ENCODE data around the gene MIER3. TPM values are rescaled to one million over a fixed set of nuclear protein-coding genes. Genes with fewer than 3 reads are reported as not detected.

The MIER3 gene
- polyA plus RNA-seq, 1 donor from 2014 or later = 51.8 TPM

DNA sequence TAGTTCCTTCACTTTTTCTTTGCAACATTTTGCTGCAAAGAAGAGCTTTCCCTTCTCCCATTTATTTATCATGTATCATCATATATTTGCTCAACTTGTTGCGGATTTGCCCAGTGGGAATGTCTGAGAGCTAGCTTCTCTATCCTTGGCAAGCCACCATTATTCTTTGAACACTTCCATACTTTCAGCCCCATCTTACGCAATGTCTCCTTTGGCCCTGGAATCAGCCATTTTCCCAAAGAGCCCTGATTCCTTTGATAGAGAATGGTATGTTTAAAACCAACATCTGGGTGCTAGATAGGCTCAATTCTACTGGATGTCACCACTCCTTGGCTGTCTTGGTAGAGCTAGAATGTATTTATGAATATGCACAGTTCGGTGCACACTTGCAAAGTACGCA, 55.2 kb downstream of the MIER3 start:
- no peak for TF ChIP-seq SMC3 (conservative IDR thresholded peaks at IDR 0.05; ENCODE audit: poor library complexity)
- no peak for TF ChIP-seq RAD21 (conservative IDR thresholded peaks at IDR 0.05)
- Histone ChIP-seq H3K27me3 (ENCODE audit: insufficient read depth, low read depth, low read length) (no peaks in the 10 kb centered on the region), H3K36me3 (ENCODE audit: insufficient read depth, low read length) (peaks cover 13% of the 10 kb centered on the region), H3K27ac (ENCODE audit: low read length) (no peak overlapping the region), H3K79me2 (replicated peaks; ENCODE audit: insufficient read depth, low read length) (no peaks in the 10 kb centered on the region), H2AFZ (ENCODE audit: low read depth, low read length) (no peak overlapping the region), H3K4me3 (ENCODE audit: low read length) (no peak overlapping the region), H3K9ac (ENCODE audit: low read length) (no peak overlapping the region), H4K20me1 (ENCODE audit: insufficient read depth) (no peaks in the 10 kb centered on the region), H3K9me3 (ENCODE audit: low read length) (no peaks in the 10 kb centered on the region), H3K9me2 (ENCODE audit: insufficient read depth, low read length) (no peaks in the 10 kb centered on the region), H3K4me2 (ENCODE audit: low read length) (no peak overlapping the region), H3F3A (ENCODE audit: insufficient read depth, low read length, poor library complexity, severe bottlenecking) (no peaks in the 10 kb centered on the region)

DNA sequence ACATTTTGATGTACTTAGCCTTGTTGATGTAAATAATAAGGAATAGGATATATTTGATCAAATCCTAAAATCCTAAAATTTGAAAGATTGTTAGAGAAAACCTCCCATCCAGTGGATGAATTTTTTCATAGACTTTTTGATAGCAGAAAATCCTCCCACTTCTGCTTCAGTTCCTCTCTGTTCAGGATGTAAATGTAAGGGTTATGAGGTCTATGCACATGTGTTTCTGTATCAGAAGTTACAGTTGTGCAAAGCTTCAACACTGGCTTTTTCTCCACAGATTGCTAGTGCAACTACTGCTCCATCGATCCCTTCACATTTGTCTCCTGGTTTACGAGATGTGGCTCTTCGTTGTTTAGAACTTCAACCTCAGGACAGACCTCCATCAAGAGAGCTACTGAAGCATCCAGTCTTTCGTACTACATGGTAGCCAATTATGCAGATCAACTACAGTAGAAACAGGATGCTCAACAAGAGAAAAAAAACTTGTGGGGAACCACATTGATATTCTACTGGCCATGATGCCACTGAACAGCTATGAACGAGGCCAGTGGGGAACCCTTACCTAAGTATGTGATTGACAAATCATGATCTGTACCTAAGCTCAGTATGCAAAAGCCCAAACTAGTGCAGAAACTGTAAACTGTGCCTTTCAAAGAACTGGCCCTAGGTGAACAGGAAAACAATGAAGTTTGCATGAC, 58.5 kb downstream of the MIER3 start:
- Histone ChIP-seq H3K36me3 (ENCODE audit: insufficient read depth, low read length) (peaks cover 13% of the 10 kb centered on the region), H3K9me3 (ENCODE audit: low read length) (no peaks in the 10 kb centered on the region), H3K27me3 (ENCODE audit: insufficient read depth, low read depth, low read length) (no peaks in the 10 kb centered on the region), H3K9ac (ENCODE audit: low read length) (no peak overlapping the region), H3K9me2 (ENCODE audit: insufficient read depth, low read length) (no peaks in the 10 kb centered on the region), H3F3A (ENCODE audit: insufficient read depth, low read length, poor library complexity, severe bottlenecking) (no peaks in the 10 kb centered on the region), H2AFZ (ENCODE audit: low read depth, low read length) (no peak overlapping the region), H4K20me1 (ENCODE audit: insufficient read depth) (no peaks in the 10 kb centered on the region), H3K79me2 (replicated peaks; ENCODE audit: insufficient read depth, low read length) (no peaks in the 10 kb centered on the region), H3K4me2 (ENCODE audit: low read length) (no peak overlapping the region), H3K4me3 (ENCODE audit: low read length) (no peak overlapping the region), H3K27ac (ENCODE audit: low read length) (no peak overlapping the region)
- TF ChIP-seq EP300 (conservative IDR thresholded peaks at IDR 0.05; ENCODE audit: poor library complexity, severe bottlenecking) = no peak
- no peak for TF ChIP-seq POLR2AphosphoS5 (IDR thresholded peaks at IDR 0.05)
- TF ChIP-seq MXI1 (conservative IDR thresholded peaks at IDR 0.05; ENCODE audit: poor library complexity, severe bottlenecking) = no peak
- no peak for TF ChIP-seq RAD21 (conservative IDR thresholded peaks at IDR 0.05)
- TF ChIP-seq SMC3 (conservative IDR thresholded peaks at IDR 0.05; ENCODE audit: poor library complexity) = no peak
- TF ChIP-seq TAF1 (IDR thresholded peaks at IDR 0.05; ENCODE audit: low read depth) = no peak
- TF ChIP-seq, protein P1, sequence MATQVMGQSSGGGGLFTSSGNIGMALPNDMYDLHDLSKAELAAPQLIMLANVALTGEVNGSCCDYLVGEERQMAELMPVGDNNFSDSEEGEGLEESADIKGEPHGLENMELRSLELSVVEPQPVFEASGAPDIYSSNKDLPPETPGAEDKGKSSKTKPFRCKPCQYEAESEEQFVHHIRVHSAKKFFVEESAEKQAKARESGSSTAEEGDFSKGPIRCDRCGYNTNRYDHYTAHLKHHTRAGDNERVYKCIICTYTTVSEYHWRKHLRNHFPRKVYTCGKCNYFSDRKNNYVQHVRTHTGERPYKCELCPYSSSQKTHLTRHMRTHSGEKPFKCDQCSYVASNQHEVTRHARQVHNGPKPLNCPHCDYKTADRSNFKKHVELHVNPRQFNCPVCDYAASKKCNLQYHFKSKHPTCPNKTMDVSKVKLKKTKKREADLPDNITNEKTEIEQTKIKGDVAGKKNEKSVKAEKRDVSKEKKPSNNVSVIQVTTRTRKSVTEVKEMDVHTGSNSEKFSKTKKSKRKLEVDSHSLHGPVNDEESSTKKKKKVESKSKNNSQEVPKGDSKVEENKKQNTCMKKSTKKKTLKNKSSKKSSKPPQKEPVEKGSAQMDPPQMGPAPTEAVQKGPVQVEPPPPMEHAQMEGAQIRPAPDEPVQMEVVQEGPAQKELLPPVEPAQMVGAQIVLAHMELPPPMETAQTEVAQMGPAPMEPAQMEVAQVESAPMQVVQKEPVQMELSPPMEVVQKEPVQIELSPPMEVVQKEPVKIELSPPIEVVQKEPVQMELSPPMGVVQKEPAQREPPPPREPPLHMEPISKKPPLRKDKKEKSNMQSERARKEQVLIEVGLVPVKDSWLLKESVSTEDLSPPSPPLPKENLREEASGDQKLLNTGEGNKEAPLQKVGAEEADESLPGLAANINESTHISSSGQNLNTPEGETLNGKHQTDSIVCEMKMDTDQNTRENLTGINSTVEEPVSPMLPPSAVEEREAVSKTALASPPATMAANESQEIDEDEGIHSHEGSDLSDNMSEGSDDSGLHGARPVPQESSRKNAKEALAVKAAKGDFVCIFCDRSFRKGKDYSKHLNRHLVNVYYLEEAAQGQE (IDR thresholded peaks at IDR 0.05; ENCODE audit: borderline replicate concordance) = no peak
- no peak for TF ChIP-seq EZH2 (IDR thresholded peaks at IDR 0.05; ENCODE audit: borderline replicate concordance, insufficient read depth, low read length, poor library complexity, severe bottlenecking)
- TF ChIP-seq, protein P2, sequence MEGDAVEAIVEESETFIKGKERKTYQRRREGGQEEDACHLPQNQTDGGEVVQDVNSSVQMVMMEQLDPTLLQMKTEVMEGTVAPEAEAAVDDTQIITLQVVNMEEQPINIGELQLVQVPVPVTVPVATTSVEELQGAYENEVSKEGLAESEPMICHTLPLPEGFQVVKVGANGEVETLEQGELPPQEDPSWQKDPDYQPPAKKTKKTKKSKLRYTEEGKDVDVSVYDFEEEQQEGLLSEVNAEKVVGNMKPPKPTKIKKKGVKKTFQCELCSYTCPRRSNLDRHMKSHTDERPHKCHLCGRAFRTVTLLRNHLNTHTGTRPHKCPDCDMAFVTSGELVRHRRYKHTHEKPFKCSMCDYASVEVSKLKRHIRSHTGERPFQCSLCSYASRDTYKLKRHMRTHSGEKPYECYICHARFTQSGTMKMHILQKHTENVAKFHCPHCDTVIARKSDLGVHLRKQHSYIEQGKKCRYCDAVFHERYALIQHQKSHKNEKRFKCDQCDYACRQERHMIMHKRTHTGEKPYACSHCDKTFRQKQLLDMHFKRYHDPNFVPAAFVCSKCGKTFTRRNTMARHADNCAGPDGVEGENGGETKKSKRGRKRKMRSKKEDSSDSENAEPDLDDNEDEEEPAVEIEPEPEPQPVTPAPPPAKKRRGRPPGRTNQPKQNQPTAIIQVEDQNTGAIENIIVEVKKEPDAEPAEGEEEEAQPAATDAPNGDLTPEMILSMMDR (IDR thresholded peaks at IDR 0.05; ENCODE audit: poor library complexity, severe bottlenecking) = no peak
